Panc1 (cell line): ENCODE results near the gene ARHGAP12. TPM values are rescaled to one million over a fixed set of nuclear protein-coding genes. Genes with fewer than 3 reads are reported as not detected.
"Not testable (repeated sequence)": the region's sequence is repeated elsewhere in the genome, so short reads cannot be mapped to it uniquely, and the experiment has no call there.

Source experiments
- ATAC-seq: fragments of 200-7000 bp; cut with Tn5 transposase; 2 replicates; pipeline ENCODE4 v1.9.1; 2020; ENCODE audit warnings: mild to moderate bottlenecking, moderate library complexity
- BruUV-seq: library from RNA; stranded (reverse); fragments of 400-500 nt; replicated peaks from 2 replicates; lab custom pipeline; 2021; lab: Mats Ljungman, UMichigan
- CTCF ChIA-PET: fragments of 300-600 bp; sonication (Branson Sonifier 250); formaldehyde crosslinking; loops from one replicate; lab custom pipeline; 2022; ENCODE audit warnings: antibody characterized with exemption; lab: Charles Lee
- POLR2A ChIA-PET: fragments of 300-600 bp; sonication (Branson Sonifier 250); formaldehyde crosslinking; loops from one replicate; lab custom pipeline; 2022; ENCODE audit warnings: antibody characterized with exemption; lab: Charles Lee
- DNase-seq: peaks from one replicate; pipeline ENCODE4 v3.0.0-alpha.2; 2010; ENCODE audit warnings: low read depth, low spot score
- H3K27ac ChIP-seq: 2 replicates; pipeline ENCODE4 v1.5.1; 2011; ENCODE audit warnings: mild to moderate bottlenecking, low read length, inconsistent platforms
- H3K27me3 ChIP-seq: fragments of 200-500 bp; sonication (Bioruptor generic); 2 replicates; pipeline ENCODE4 v1.6.0; 2014; ENCODE audit warnings: low read length, inconsistent platforms; ENCODE audit not compliant: control insufficient read depth, insufficient read depth
- H3K36me3 ChIP-seq: fragments of 200-500 bp; sonication (Bioruptor generic); 2 replicates; pipeline ENCODE4 v1.5.1; 2014; ENCODE audit warnings: inconsistent platforms, mild to moderate bottlenecking, low read length, moderate library complexity; ENCODE audit not compliant: control insufficient read depth, insufficient read depth
- H3K4me1 ChIP-seq: 2 replicates; pipeline ENCODE4 v1.5.1; 2011; ENCODE audit warnings: inconsistent platforms, mild to moderate bottlenecking, low read length, moderate library complexity; ENCODE audit not compliant: control insufficient read depth, insufficient read depth
- H3K4me3 ChIP-seq, 2 experiments: 2 replicates each; pipeline ENCODE4 v1.5.1; 2011 to 2012; ENCODE audit warnings: low read depth in 2 of 2, low read length in 2 of 2, mild to moderate bottlenecking in 2 of 2, inconsistent platforms in 1 of 2, moderate library complexity in 1 of 2
- H3K9me3 ChIP-seq: fragments of 200-500 bp; sonication (Bioruptor generic); 2 replicates; pipeline ENCODE4 v1.5.1; 2014; ENCODE audit warnings: low read depth, mild to moderate bottlenecking, inconsistent platforms, low read length, moderate library complexity; ENCODE audit not compliant: control insufficient read depth, insufficient read depth
- POLR2AphosphoS5 ChIP-seq: IDR thresholded peaks from 2 replicates; pipeline ENCODE4 v1.6.1; 2012; ENCODE audit warnings: mild to moderate bottlenecking, low read depth, low read length, moderate library complexity
- REST ChIP-seq, 2 experiments: IDR thresholded peaks; 2 replicates each; pipeline ENCODE4 v1.6.1; 2011 to 2012; ENCODE audit warnings: low read depth in 2 of 2, control low read depth in 1 of 2, low read length in 1 of 2, mild to moderate bottlenecking in 1 of 2, moderate library complexity in 1 of 2; ENCODE audit not compliant: insufficient read depth in 1 of 2
- SIN3A ChIP-seq: IDR thresholded peaks from 2 replicates; pipeline ENCODE4 v1.6.1; 2012; ENCODE audit warnings: low read depth, mild to moderate bottlenecking, low read length, moderate library complexity, borderline replicate concordance; ENCODE audit not compliant: insufficient read depth
- TCF7L2 ChIP-seq: IDR thresholded peaks from 2 replicates; pipeline ENCODE4 v1.6.1; 2011; ENCODE audit warnings: mild to moderate bottlenecking, low read depth, low read length, inconsistent platforms
- in situ Hi-C: cut with HindIII; loops from 2 replicates; pipeline ENCODE4 v1.10.0; 2016; ENCODE audit warnings: low sequenced_read_pairs, low pct_unique_long_range_greater_than_20kb
- intact Hi-C: fragments of 100-400 bp; cut with micrococcal nuclease; formaldehyde crosslinking; loops from one replicate; pipeline ENCODE4 v1.10.0; 2022; ENCODE audit not compliant: unreplicated experiment
- total RNA-seq: library from RNA; stranded (reverse); gene quantifications from one replicate; pipeline ENCODE4 v1.2.1, GENCODE V29; 2021; ENCODE audit not compliant: unreplicated experiment
- TF ChIP-seq, protein P1 (sequence below): fragments of 450-650 bp; IDR thresholded peaks from 2 replicates; pipeline ENCODE4 v1.5.1; 2017; ENCODE audit warnings: mild to moderate bottlenecking

Gene ARHGAP12
- total RNA-seq, 1 experiment from 2014 or later = 22.9 TPM

DNA sequence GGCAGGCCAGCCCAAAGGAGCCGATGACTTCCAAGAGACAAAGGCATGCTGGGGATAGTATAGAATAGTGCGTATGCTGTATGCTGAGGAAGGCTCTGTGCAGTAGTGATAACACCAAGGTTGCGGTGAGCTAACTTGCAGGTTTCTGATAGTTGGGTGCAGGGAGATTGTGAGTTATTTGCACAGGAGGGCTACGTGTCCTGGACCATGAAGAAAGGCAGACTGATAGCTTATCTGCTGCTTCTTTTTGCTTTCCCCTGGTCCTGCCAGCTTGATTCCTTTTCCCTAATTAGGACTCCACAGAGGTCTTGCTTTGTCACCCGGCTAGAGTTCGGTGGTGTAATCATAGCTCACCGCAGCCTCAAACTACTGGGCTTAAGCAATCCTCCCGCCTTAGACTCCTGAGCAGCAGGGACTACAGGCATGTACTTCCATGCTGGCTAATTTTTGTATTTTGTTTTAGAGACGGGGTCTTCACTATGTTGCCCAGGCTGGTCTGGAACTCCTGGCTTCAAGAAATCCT is 43.9 kb upstream of the ARHGAP12 start:
- TF ChIP-seq, protein P1, sequence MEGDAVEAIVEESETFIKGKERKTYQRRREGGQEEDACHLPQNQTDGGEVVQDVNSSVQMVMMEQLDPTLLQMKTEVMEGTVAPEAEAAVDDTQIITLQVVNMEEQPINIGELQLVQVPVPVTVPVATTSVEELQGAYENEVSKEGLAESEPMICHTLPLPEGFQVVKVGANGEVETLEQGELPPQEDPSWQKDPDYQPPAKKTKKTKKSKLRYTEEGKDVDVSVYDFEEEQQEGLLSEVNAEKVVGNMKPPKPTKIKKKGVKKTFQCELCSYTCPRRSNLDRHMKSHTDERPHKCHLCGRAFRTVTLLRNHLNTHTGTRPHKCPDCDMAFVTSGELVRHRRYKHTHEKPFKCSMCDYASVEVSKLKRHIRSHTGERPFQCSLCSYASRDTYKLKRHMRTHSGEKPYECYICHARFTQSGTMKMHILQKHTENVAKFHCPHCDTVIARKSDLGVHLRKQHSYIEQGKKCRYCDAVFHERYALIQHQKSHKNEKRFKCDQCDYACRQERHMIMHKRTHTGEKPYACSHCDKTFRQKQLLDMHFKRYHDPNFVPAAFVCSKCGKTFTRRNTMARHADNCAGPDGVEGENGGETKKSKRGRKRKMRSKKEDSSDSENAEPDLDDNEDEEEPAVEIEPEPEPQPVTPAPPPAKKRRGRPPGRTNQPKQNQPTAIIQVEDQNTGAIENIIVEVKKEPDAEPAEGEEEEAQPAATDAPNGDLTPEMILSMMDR = no peak
- no peak for TF ChIP-seq TCF7L2
- POLR2A ChIA-PET = no interaction called here
- no peaks in the 10 kb centered on the region for H3K27me3 ChIP-seq
- BruUV-seq = no TSS peak
- in situ Hi-C loops = no loop called here
- H3K27ac ChIP-seq = no peak overlapping the region
- intact Hi-C loops = no loop called here
- CTCF ChIA-PET = no interaction called here
- no peaks in the 10 kb centered on the region for H3K36me3 ChIP-seq
- H3K9me3 ChIP-seq = no peaks in the 10 kb centered on the region
- DNase-seq (no peak), ATAC-seq (no peak)
- H3K4me1 ChIP-seq = no peaks in the 10 kb centered on the region
- no peak overlapping the region for H3K4me3 ChIP-seq

DNA sequence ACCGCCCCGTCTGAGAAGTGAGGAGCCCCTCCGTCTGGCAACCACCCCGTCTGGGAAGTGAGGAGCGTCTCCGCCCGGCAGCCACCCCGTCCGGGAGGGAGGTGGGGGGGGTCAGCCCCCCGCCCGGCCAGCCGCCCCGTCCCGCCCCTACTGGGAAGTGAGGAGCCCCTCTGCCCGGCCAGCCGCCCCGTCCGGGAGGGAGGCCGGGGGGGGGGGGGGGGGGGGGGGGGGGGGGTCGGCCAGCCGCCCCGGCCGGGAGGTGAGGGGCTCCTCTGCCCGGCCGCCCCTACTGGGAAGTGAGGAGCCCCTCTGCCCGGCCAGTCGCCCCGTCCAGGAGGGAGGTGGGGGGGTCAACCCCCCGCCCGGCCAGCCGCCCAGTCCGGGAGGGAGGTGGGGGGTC is 41.2 kb upstream of the ARHGAP12 start:
- BruUV-seq, CTCF ChIA-PET, in situ Hi-C loops, H3K27ac ChIP-seq, H3K27me3 ChIP-seq, H3K4me3 ChIP-seq, H3K4me1 ChIP-seq, H3K9me3 ChIP-seq, ATAC-seq, DNase-seq, POLR2A ChIA-PET, H3K36me3 ChIP-seq, intact Hi-C loops: not testable (repeated sequence)

DNA sequence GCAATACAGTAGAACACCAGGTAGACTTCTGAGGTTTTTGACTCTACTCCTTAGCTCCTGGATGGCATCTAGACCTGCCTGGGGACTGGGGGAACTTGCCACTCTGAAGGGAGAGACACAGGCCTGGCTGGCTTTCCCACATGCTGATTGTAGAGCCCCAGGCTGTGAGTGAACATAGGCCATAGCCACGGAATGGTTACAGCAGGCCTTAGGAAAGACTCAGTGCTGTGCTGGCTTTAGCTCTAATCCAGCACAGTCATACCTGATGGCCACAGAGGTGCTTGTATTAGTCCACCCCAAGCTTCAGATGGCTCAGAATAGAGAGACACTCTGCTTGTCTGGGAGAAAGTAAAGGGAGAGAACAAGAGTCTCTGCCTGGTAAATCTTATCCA is 35.0 kb upstream of the ARHGAP12 start:
- H3K27me3 ChIP-seq = no peaks in the 10 kb centered on the region
- TF ChIP-seq POLR2AphosphoS5 (no peak), TCF7L2 (no peak), SIN3A (no peak), REST (IDR thresholded peaks at IDR 0.05; ENCODE audit: insufficient read depth in 1 of 2, low read depth in 2 of 2, low read length in 1 of 2) (no peak)
- TF ChIP-seq, protein P1 = no peak
- H3K27ac ChIP-seq = no peak overlapping the region
- POLR2A ChIA-PET = no interaction called here
- no peak overlapping the region for H3K4me3 ChIP-seq
- in situ Hi-C loops (no loop called here), intact Hi-C loops (no loop called here)
- no peaks in the 10 kb centered on the region for H3K36me3 ChIP-seq
- H3K9me3 ChIP-seq = no peaks in the 10 kb centered on the region
- no TSS peak for BruUV-seq
- CTCF ChIA-PET = no interaction called here
- ATAC-seq (peak; percentile 21; the same call in 1 of the 2 replicates), DNase-seq (no peak)
- H3K4me1 ChIP-seq = peaks cover 4% of the 10 kb centered on the region
